IMR-90 (cell line): ENCODE data around the gene METTL27.

Experiments
- BHLHE40 ChIP-seq: fragments of 150-350 bp; IDR thresholded peaks from 2 replicates; pipeline ENCODE4 v1.6.1; 2016; ENCODE audit warnings: mild to moderate bottlenecking, low read depth, low read length
- CEBPB ChIP-seq: IDR thresholded peaks from 2 replicates; pipeline ENCODE4 v1.6.1; 2012; ENCODE audit warnings: low read depth, low read length, improper control_type of control experiment
- CHD1 ChIP-seq: IDR thresholded peaks from 2 replicates; pipeline ENCODE4 v1.6.1; 2012; ENCODE audit warnings: low read depth, low read length, improper control_type of control experiment
- ELK1 ChIP-seq: fragments of 150-350 bp; IDR thresholded peaks from 2 replicates; pipeline ENCODE4 v1.6.1; 2016; ENCODE audit warnings: low read depth, mild to moderate bottlenecking, low read length, moderate library complexity, borderline replicate concordance
- MXI1 ChIP-seq: IDR thresholded peaks from 2 replicates; pipeline ENCODE4 v1.6.1; 2012; ENCODE audit warnings: low read depth, mild to moderate bottlenecking, low read length, moderate library complexity, borderline replicate concordance
- POLR2A ChIP-seq: IDR thresholded peaks from 2 replicates; pipeline ENCODE4 v1.6.1; 2012; ENCODE audit warnings: mild to moderate bottlenecking, low read depth, low read length
- RAD21 ChIP-seq: IDR thresholded peaks from 2 replicates; pipeline ENCODE4 v1.6.1; 2012; ENCODE audit warnings: low read length, improper control_type of control experiment
- RCOR1 ChIP-seq: IDR thresholded peaks from 2 replicates; pipeline ENCODE4 v1.6.1; 2012; ENCODE audit warnings: mild to moderate bottlenecking, low read length, improper control_type of control experiment; ENCODE audit not compliant: insufficient replicate concordance
- SMC3 ChIP-seq: fragments of 150-350 bp; IDR thresholded peaks from 2 replicates; pipeline ENCODE4 v1.6.1; 2016; ENCODE audit warnings: low read depth, mild to moderate bottlenecking, antibody characterized with exemption, low read length, moderate library complexity
- USF2 ChIP-seq: fragments of 150-350 bp; IDR thresholded peaks from 2 replicates; pipeline ENCODE4 v1.6.1; 2017; ENCODE audit warnings: mild to moderate bottlenecking, antibody characterized with exemption, low read length, low read depth
- TF ChIP-seq, protein P1 (sequence below): conservative IDR thresholded peaks from 2 replicates; pipeline ENCODE4 v1.5.1; 2012; ENCODE audit warnings: mild to moderate bottlenecking, low read depth, low read length, improper control_type of control experiment

DNA sequence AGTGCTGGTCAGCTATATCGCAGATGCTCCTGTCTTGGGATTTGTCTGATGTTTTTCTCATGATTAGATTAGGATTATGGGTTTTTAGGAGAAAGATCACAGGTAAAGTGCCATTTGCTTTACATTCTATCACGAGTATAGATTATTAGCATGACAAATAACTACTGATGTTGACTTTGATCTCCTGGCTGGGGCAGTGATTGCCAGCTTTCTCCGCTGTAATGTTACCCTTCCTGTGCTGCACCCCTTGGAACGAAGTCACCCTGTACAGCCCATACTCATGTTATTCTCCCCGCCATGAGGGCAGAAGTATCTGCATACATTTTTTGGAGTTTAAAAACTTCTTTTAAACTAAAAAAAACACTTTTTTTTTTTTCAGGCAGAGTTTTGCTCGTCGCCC lies 22.3 kb downstream of the METTL27 start:
- TF ChIP-seq RAD21 = no peak
- TF ChIP-seq, protein P1, sequence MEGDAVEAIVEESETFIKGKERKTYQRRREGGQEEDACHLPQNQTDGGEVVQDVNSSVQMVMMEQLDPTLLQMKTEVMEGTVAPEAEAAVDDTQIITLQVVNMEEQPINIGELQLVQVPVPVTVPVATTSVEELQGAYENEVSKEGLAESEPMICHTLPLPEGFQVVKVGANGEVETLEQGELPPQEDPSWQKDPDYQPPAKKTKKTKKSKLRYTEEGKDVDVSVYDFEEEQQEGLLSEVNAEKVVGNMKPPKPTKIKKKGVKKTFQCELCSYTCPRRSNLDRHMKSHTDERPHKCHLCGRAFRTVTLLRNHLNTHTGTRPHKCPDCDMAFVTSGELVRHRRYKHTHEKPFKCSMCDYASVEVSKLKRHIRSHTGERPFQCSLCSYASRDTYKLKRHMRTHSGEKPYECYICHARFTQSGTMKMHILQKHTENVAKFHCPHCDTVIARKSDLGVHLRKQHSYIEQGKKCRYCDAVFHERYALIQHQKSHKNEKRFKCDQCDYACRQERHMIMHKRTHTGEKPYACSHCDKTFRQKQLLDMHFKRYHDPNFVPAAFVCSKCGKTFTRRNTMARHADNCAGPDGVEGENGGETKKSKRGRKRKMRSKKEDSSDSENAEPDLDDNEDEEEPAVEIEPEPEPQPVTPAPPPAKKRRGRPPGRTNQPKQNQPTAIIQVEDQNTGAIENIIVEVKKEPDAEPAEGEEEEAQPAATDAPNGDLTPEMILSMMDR = no peak
- no peak for TF ChIP-seq POLR2A
- no peak for TF ChIP-seq USF2
- no peak for TF ChIP-seq BHLHE40
- no peak for TF ChIP-seq CEBPB
- TF ChIP-seq ELK1 = no peak
- no peak for TF ChIP-seq RCOR1
- TF ChIP-seq CHD1 = no peak
- TF ChIP-seq SMC3 = no peak
- no peak for TF ChIP-seq MXI1
